Muscle layer of colon (tissue), 2 donors: ENCODE data around the gene GALNT12.

ENCODE experiments used
- H3K27ac ChIP-seq: one replicate; pipeline ENCODE4 v1.7.0; 2013; ENCODE audit warnings: low read depth, mild to moderate bottlenecking, low read length, moderate library complexity
- H3K27me3 ChIP-seq, 2 donors: one replicate each; pipeline ENCODE4 v1.7.0; 2013; ENCODE audit warnings: low read length in 2 of 2, mild to moderate bottlenecking in 2 of 2; ENCODE audit not compliant: insufficient read depth in 2 of 2, control insufficient read depth in 1 of 2
- H3K36me3 ChIP-seq: one replicate; pipeline ENCODE4 v1.7.0; 2013; ENCODE audit warnings: mild to moderate bottlenecking, low read length; ENCODE audit not compliant: insufficient read depth
- H3K4me1 ChIP-seq: one replicate; pipeline ENCODE4 v1.7.0; 2013; ENCODE audit warnings: mild to moderate bottlenecking, low read length; ENCODE audit not compliant: insufficient read depth
- H3K4me3 ChIP-seq, 2 donors: one replicate each; pipeline ENCODE4 v1.7.0; 2013; ENCODE audit warnings: low read length in 2 of 2, low read depth in 1 of 2, mild to moderate bottlenecking in 1 of 2, moderate library complexity in 1 of 2
- H3K9ac ChIP-seq: one replicate; pipeline ENCODE4 v1.7.0; 2013; ENCODE audit warnings: low read length
- H3K9me3 ChIP-seq: one replicate; pipeline ENCODE4 v1.7.0; 2013; ENCODE audit warnings: mild to moderate bottlenecking, low read length
- donor health status: abdominal sarcoma.
- donor health status: Adenocarcinoma of cecum.

Gene GALNT12

DNA sequence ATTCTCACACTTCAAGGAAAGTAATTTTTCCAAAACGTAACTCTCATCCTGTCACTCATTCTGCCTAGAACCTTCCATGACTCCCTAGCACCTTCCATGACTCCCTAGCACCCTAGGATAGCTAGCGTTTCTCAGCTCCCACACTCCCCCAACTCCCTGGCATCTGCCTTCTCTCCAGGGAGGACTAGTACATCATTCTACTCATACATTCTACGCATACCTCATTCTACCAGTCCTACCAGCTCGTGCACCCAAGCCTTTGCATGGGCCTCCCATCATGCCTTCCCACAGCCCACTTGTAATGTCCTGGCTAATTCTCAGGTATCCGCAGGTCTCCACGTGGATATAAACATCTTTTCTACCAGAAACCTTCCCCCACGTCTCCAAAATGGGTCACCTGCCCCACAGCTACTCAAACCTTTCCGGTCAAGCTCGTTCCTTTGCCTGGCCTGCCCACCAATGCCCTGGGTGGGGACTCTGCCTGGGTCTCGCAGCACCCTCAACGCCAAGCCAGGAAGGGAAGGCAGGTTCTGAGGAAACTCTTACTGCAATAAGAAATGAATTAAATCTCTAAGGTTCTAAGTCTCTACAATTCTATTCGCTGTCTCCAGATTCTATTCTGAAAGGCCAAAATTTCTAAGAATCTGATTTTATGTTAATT is 12.0 kb upstream of the GALNT12 start:
- Histone ChIP-seq H3K4me1 (peaks cover 27% of the 10 kb centered on the region), H3K9me3 (no peaks in the 10 kb centered on the region), H3K4me3 (peak overlapping the region; percentile 36 to 48), H3K36me3 (no peaks in the 10 kb centered on the region), H3K9ac (peak overlapping the region; percentile 8), H3K27ac (peak overlapping the region; percentile 55), H3K27me3 (no peaks in the 10 kb centered on the region)

DNA sequence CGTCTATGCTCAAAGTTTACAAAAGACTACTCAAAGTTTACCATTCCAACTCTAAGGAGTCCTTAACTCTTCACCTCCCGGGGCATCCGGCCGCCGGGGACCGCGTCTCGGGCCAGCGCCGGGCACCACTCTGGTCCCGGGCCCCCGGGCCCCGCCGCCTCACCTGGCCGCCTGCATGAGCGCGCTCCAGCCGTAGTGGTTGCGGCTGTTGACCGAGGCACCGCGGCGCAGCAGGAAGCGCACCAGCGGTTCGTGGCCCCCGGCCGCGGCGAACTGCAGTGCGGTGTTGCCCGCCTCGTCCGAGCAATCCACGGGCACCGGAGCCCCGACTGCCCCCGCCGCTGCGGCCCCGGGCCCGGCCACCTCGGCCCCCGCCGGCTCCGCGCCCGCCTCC is 11.5 kb upstream of the GALNT12 start:
- H3K36me3 ChIP-seq = no peaks in the 10 kb centered on the region
- no peaks in the 10 kb centered on the region for H3K9me3 ChIP-seq
- H3K27me3 ChIP-seq = no peaks in the 10 kb centered on the region
- H3K4me1 ChIP-seq = peaks cover 24% of the 10 kb centered on the region
- H3K4me3 ChIP-seq = peak overlapping the region; percentile 36 to 48
- no peak overlapping the region for H3K9ac ChIP-seq
- peak overlapping the region; percentile 55 for H3K27ac ChIP-seq

DNA sequence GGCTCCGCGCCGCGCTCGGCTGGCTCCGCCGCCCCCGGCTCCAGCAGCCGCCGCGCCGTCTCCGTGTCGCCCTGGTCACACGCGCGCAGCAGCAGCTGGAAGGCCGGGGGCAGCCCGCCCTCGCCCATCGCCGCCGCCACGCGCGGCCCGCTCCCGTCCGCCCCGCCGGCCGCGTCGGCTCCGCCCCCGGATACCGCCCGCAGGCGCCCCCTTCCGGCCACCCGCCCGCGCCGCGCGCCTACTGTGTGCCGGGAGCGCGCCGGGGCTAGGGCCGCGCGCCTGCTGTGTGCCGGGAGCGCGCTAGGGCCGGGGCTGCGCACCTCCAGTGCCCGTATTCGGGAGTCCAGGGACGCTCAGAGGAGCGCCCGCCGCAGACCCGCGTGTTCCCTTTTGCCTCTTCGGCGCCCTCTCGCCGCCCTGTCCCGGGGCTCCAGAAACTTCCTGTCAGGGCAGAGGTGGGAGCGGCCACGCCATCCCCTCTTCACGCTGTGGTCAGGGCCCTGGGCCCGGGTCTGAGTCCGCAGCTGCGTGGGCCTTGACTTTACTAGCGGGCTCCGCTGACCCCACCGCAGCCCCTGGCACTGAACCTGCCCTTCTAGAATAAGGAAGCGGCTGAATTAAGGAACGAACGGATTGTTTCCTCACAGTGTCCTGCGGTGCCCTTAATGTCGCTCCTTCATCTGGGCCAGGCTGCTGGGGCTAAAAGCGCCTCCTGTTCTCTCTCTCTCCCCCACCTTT is 10.9 kb upstream of the GALNT12 start, which contains the start of gene ANKS6:
Gene ANKS6 (minus strand): TSS at position 192 of the 738 bp plus-strand sequence. CDS start 64 bp downstream, at position 128.
- Histone ChIP-seq H3K27ac (peak within 1 kb of the TSS; percentile 85), H3K9me3 (no peaks in the 10 kb centered on the region), H3K36me3 (no peaks in the 10 kb centered on the region), H3K27me3 (no peaks in the 10 kb centered on the region), H3K4me3 (peak within 1 kb of the TSS; percentile 59 to 80), H3K9ac (peak within 1 kb of the TSS; percentile 86), H3K4me1 (peaks cover 19% of the 10 kb centered on the region)

DNA sequence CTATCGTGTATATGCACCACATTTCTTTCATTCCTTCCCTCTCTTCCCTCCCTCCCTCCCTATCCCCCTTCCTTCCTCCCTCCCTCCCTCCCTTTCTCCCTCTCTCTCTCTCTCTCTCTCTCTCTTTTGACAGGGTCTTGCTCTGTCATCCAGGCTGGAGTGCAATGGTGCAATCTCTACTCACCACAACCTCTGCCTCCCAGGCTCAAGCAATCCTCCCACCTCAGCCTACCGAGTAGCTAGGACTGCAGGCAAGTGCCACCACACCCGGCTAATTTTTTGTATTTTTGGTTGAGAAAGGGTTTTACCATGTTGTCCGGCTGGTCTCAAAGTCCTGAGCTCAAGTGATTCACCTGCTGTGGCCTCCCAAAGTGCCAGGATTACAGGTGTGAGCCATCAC is 10.0 kb upstream of the GALNT12 start:
- Histone ChIP-seq H3K27me3 (no peaks in the 10 kb centered on the region), H3K9me3 (no peaks in the 10 kb centered on the region), H3K4me1 (peaks cover 21% of the 10 kb centered on the region), H3K36me3 (no peaks in the 10 kb centered on the region), H3K27ac (peak overlapping the region; percentile 85), H3K9ac (no peak overlapping the region), H3K4me3 (no peak overlapping the region)

DNA sequence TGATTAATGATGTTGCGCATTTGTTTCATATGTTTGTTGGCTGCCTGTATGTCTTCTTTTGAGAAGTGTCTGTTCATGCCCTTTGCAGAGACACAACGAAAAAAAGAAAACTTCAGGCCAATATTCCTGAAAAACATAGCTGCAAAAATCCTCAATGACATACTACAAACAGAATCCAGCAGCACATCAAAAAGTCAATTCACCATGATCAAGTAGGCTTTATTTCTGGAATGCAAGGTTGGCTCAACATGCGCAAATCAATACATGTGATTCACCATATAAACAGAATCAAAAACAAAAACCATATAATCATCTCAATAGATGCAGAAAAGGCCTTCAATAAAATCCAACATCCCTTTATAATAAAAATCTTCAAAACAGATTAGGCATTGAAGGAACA is 9.2 kb upstream of the GALNT12 start:
- H3K4me1 ChIP-seq = peaks cover 21% of the 10 kb centered on the region
- H3K9me3 ChIP-seq = no peaks in the 10 kb centered on the region
- H3K27me3 ChIP-seq = no peaks in the 10 kb centered on the region
- no peak overlapping the region for H3K9ac ChIP-seq
- no peak overlapping the region for H3K4me3 ChIP-seq
- no peak overlapping the region for H3K27ac ChIP-seq
- no peaks in the 10 kb centered on the region for H3K36me3 ChIP-seq

DNA sequence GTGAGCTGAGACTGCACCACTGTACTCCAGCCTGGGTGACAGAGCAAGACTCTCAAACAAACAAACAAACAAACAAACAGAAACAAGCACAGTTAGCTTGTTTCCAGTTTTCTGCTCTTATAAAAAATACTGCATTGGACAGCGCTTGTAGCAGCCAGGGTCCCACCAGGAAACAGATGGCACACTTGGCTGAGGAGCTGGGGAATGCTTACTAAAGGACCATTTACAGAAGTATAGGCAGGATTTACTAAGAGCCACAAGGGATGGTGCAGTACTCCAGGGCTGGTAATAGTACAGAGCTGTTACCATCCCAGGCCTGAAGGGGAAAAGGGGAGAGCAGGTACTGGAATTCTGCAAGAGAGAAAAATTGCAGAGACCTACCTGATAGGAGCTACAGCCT is 5.9 kb upstream of the GALNT12 start:
- H3K4me1 ChIP-seq = peaks cover 26% of the 10 kb centered on the region
- no peaks in the 10 kb centered on the region for H3K9me3 ChIP-seq
- no peak overlapping the region for H3K27ac ChIP-seq
- H3K9ac ChIP-seq = no peak overlapping the region
- H3K4me3 ChIP-seq = no peak overlapping the region
- H3K27me3 ChIP-seq = no peaks in the 10 kb centered on the region
- H3K36me3 ChIP-seq = no peaks in the 10 kb centered on the region

DNA sequence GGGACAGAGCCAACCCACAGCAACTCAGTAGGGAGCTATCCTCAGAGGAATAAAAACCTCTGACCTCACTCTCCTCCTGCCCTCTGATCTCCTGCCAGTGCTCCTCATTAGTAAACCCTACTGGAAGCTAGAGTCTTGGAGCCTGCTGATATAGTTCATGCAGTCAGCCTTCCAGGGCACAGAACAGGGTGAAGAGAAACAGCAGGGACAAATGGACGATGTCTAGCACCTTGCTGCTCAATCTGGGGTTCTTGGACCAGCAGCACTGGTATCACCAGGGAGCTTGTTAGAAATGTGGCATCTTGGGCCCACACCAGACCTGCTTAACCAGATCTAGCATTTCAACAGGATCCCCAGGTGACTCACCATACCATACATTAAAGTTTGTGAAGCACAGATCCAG is 5.5 kb upstream of the GALNT12 start:
- no peak overlapping the region for H3K4me3 ChIP-seq
- H3K9ac ChIP-seq = no peak overlapping the region
- no peak overlapping the region for H3K27ac ChIP-seq
- H3K27me3 ChIP-seq = no peaks in the 10 kb centered on the region
- no peaks in the 10 kb centered on the region for H3K36me3 ChIP-seq
- no peaks in the 10 kb centered on the region for H3K9me3 ChIP-seq
- H3K4me1 ChIP-seq = peaks cover 30% of the 10 kb centered on the region

DNA sequence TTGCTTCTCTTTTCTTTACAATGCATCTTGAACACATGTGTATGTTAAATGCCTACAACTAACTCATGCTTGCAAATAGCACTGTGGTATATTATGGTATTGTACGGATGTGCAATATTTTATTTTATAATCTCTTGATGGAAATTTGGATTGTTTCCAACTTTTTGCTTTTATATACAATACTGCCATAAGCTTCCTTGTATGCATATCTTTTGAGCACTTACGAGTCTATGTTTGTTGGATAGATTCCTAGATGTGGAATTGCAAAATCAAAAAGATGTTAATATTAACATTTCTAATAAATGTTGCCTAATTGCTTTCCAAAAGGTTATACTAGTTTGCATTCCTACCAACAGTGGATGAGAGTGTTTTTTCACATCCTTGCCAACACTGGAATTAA is 3.4 kb upstream of the GALNT12 start:
- Histone ChIP-seq H3K9me3 (no peaks in the 10 kb centered on the region), H3K27me3 (no peaks in the 10 kb centered on the region), H3K9ac (no peak overlapping the region), H3K36me3 (no peaks in the 10 kb centered on the region), H3K4me1 (peaks cover 40% of the 10 kb centered on the region), H3K27ac (no peak overlapping the region), H3K4me3 (no peak overlapping the region)

DNA sequence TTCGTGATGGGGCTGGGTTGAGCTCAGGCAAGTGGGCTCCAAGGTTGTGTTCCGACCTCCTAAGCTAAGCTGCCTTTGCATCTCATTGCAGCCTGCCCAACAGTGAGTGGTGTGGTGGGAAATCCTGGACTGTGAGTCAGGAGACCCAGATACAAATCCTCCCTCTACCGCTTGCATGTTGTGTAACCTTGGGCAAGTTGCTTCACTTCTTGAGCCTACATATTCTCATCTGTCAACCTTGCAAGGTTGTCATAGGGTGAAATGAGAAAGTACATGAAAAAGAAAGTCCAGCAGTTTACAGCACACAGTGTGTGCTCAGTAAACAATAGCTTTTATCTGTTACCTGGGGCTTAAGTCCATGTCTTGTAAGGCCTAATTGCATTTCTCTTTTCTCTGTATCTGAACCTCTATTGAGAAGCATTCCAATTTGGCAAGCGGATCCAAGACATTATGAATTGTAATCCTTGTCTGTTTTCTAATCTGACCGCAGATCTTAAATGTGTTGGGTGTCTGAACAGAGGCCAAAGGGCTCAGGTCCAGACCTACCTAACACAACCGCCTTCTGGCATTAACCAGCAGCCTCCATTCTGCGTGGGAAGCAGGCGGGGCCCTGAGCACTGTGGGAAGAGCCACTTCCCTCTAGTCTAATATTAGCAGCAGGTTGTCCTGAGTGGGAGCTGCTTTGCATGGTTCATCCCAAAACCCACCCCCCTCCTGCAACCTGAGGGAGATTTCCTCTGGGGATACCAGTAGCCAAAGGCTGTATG is 1.8 kb upstream of the GALNT12 start:
- no peak overlapping the region for H3K9ac ChIP-seq
- H3K4me1 ChIP-seq = peaks cover 48% of the 10 kb centered on the region
- no peak overlapping the region for H3K4me3 ChIP-seq
- no peaks in the 10 kb centered on the region for H3K36me3 ChIP-seq
- no peaks in the 10 kb centered on the region for H3K27me3 ChIP-seq
- peak overlapping the region; percentile 86 for H3K27ac ChIP-seq
- no peaks in the 10 kb centered on the region for H3K9me3 ChIP-seq

DNA sequence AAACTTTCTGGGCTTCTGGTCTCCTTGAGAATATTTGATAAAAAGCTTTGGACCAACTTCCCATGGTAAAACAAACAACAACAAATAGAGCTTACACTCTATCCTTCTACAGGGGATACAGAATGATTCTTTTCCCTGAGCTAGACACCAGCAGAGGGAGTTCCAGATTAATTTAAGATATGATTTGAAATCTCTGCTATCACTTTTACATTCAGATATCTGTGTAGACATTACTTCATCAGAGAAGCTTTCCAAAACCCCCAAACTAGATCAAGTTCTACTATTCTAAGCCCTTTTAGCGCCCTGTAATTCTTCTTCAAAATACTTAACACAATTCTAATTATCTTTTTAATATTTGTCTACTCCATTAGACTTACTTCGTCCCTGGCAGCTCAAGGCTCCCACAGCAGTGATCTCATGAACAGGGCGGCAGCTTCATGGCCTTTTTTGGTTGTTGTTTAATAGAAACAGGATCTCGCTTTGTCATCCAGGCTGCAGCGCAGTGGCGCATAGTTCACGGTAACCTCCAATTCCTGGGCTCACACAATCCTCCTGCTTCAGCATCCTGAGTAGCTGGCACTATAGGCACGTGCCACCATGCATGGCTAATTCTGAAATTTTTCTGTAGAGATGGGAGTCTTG is 955 bp upstream of the GALNT12 start:
- Histone ChIP-seq H3K9ac (peak overlapping the region; percentile 49), H3K4me1 (peaks cover 48% of the 10 kb centered on the region), H3K9me3 (no peaks in the 10 kb centered on the region), H3K36me3 (no peaks in the 10 kb centered on the region), H3K4me3 (peak overlapping the region; percentile 9 to 60), H3K27ac (peak overlapping the region; percentile 86), H3K27me3 (no peaks in the 10 kb centered on the region)

DNA sequence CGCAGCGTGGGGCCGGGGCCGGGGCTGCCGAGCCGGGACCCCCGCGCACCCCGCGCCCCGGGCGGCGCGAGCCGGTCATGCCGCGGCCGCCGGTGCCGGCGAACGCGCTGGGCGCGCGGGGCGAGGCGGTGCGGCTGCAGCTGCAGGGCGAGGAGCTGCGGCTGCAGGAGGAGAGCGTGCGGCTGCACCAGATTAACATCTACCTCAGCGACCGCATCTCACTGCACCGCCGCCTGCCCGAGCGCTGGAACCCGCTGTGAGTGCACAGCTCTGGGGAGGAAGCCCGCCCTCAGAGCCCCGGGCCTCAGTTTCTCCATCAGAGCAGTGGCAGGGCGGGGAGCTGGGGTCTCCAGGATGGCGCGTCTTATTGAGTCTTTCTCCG is 335 bp downstream of the GALNT12 start:
- H3K4me3 ChIP-seq = peak overlapping the region; percentile 56 to 60
- H3K27ac ChIP-seq = peak overlapping the region; percentile 72
- H3K9ac ChIP-seq = peak overlapping the region; percentile 30
- H3K4me1 ChIP-seq = peaks cover 43% of the 10 kb centered on the region
- H3K9me3 ChIP-seq = no peaks in the 10 kb centered on the region
- H3K36me3 ChIP-seq = no peaks in the 10 kb centered on the region
- no peaks in the 10 kb centered on the region for H3K27me3 ChIP-seq
